ENCODE data around the gene USP3.
"Not testable (repeated sequence)": the region's sequence is repeated elsewhere in the genome, so short reads cannot be mapped to it uniquely, and the experiment has no call there.

Gene USP3

GRCh38 chr15:63615935-63616334 is 111.5 kb downstream of the USP3 start:
- no peak for TF ChIP-seq EZH2 (optimal IDR thresholded peaks at IDR 0.05; ENCODE audit: low read depth, low read length)
- no peak for TF ChIP-seq CTCF (IDR thresholded peaks at IDR 0.05; ENCODE audit: low read length)
- no peak for TF ChIP-seq EZH2phosphoT487 (IDR thresholded peaks at IDR 0.05; ENCODE audit: low read length)
- Histone ChIP-seq H3K4me2 (ENCODE audit: low read depth, low read length) (no peak overlapping the region), H3K27me3 (replicated peaks; ENCODE audit: insufficient read depth, low read length) (no peaks in the 10 kb centered on the region), H4K20me1 (ENCODE audit: insufficient read depth, low read length) (no peaks in the 10 kb centered on the region), H3F3A (ENCODE audit: insufficient read depth, low read length) (peaks cover 1% of the 10 kb centered on the region; the same call in 1 of the 2 replicates), H3K4me1 (ENCODE audit: low read length) (peaks cover under 1% of the 10 kb centered on the region), H3K36me3 (replicated peaks; ENCODE audit: insufficient read depth, low read length) (no peaks in the 10 kb centered on the region; the same call in 1 of the 2 replicates), H3K9ac (ENCODE audit: low read length) (no peak overlapping the region), H3K9me3 (replicated peaks; ENCODE audit: insufficient read depth, low read length) (no peaks in the 10 kb centered on the region), H2AFZ (ENCODE audit: low read length) (no peak overlapping the region), H3K79me2 (ENCODE audit: low read length) (no peaks in the 10 kb centered on the region), H3K4me3 (ENCODE audit: low read length) (no peak overlapping the region), H3K9me2 (replicated peaks; ENCODE audit: insufficient read depth, low read length) (no peaks in the 10 kb centered on the region), H3K27ac (ENCODE audit: low read length) (no peak overlapping the region)
- no peak for DNase-seq

- H4K20me1 ChIP-seq (ENCODE audit: insufficient read depth, low read length); H2AFZ ChIP-seq (ENCODE audit: low read length); H3K9me3 ChIP-seq (replicated peaks; ENCODE audit: insufficient read depth, low read length); H3K9me2 ChIP-seq (replicated peaks; ENCODE audit: insufficient read depth, low read length); H3F3A ChIP-seq (ENCODE audit: insufficient read depth, low read length); H3K9ac ChIP-seq (ENCODE audit: low read length); H3K36me3 ChIP-seq (replicated peaks; ENCODE audit: insufficient read depth, low read length); H3K27me3 ChIP-seq (replicated peaks; ENCODE audit: insufficient read depth, low read length); DNase-seq; H3K4me3 ChIP-seq (ENCODE audit: low read length); H3K4me2 ChIP-seq (ENCODE audit: low read depth, low read length); H3K79me2 ChIP-seq (ENCODE audit: low read length); H3K4me1 ChIP-seq (ENCODE audit: low read length); H3K27ac ChIP-seq (ENCODE audit: low read length): not testable (repeated sequence)
These were observed 112.8 kb downstream of the USP3 start for GRCh38 chr15:63617147-63617546.

- H3K27ac ChIP-seq (ENCODE audit: low read length); H3K9ac ChIP-seq (ENCODE audit: low read length); H2AFZ ChIP-seq (ENCODE audit: low read length); H3K4me2 ChIP-seq (ENCODE audit: low read depth, low read length); H3K4me1 ChIP-seq (ENCODE audit: low read length); H4K20me1 ChIP-seq (ENCODE audit: insufficient read depth, low read length); H3K9me2 ChIP-seq (replicated peaks; ENCODE audit: insufficient read depth, low read length); H3F3A ChIP-seq (ENCODE audit: insufficient read depth, low read length); H3K36me3 ChIP-seq (replicated peaks; ENCODE audit: insufficient read depth, low read length); DNase-seq; H3K9me3 ChIP-seq (replicated peaks; ENCODE audit: insufficient read depth, low read length); H3K4me3 ChIP-seq (ENCODE audit: low read length); H3K27me3 ChIP-seq (replicated peaks; ENCODE audit: insufficient read depth, low read length); H3K79me2 ChIP-seq (ENCODE audit: low read length): not testable (repeated sequence)
These were observed 113.2 kb downstream of the USP3 start for GRCh38 chr15:63617627-63618026.

GRCh38 chr15:63620760-63621159 is 116.4 kb downstream of the USP3 start:
- not testable (repeated sequence) for H4K20me1 ChIP-seq (ENCODE audit: insufficient read depth, low read length); H3K36me3 ChIP-seq (replicated peaks; ENCODE audit: insufficient read depth, low read length); H3K4me2 ChIP-seq (ENCODE audit: low read depth, low read length); H3K9me2 ChIP-seq (replicated peaks; ENCODE audit: insufficient read depth, low read length); H3K9me3 ChIP-seq (replicated peaks; ENCODE audit: insufficient read depth, low read length); H3K9ac ChIP-seq (ENCODE audit: low read length); H3K4me3 ChIP-seq (ENCODE audit: low read length); DNase-seq; H3F3A ChIP-seq (ENCODE audit: insufficient read depth, low read length); H2AFZ ChIP-seq (ENCODE audit: low read length); H3K27ac ChIP-seq (ENCODE audit: low read length); H3K79me2 ChIP-seq (ENCODE audit: low read length); H3K4me1 ChIP-seq (ENCODE audit: low read length); H3K27me3 ChIP-seq (replicated peaks; ENCODE audit: insufficient read depth, low read length)

GRCh38 chr15:63623232-63623969 is 119.0 kb downstream of the USP3 start:
- H3K9ac ChIP-seq (ENCODE audit: low read length): no peak overlapping the region
- H3K27ac ChIP-seq (ENCODE audit: low read length): no peak overlapping the region
- no peaks in the 10 kb centered on the region for H4K20me1 ChIP-seq (ENCODE audit: insufficient read depth, low read length)
- peaks cover 10% of the 10 kb centered on the region; the same call in 1 of the 2 replicates for H3F3A ChIP-seq (ENCODE audit: insufficient read depth, low read length)
- peaks cover 15% of the 10 kb centered on the region for H3K4me1 ChIP-seq (ENCODE audit: low read length)
- no peaks in the 10 kb centered on the region for H3K9me3 ChIP-seq (replicated peaks; ENCODE audit: insufficient read depth, low read length)
- no peak for TF ChIP-seq CTCF (IDR thresholded peaks at IDR 0.05; ENCODE audit: low read length)
- TF ChIP-seq EZH2 (optimal IDR thresholded peaks at IDR 0.05; ENCODE audit: low read depth, low read length): no peak
- no peak for TF ChIP-seq EZH2phosphoT487 (IDR thresholded peaks at IDR 0.05; ENCODE audit: low read length)
- no peak overlapping the region for H2AFZ ChIP-seq (ENCODE audit: low read length)
- no peak for DNase-seq
- H3K4me2 ChIP-seq (ENCODE audit: low read depth, low read length): no peak overlapping the region
- H3K4me3 ChIP-seq (ENCODE audit: low read length): no peak overlapping the region
- no peaks in the 10 kb centered on the region for H3K9me2 ChIP-seq (replicated peaks; ENCODE audit: insufficient read depth, low read length)
- H3K36me3 ChIP-seq (replicated peaks; ENCODE audit: insufficient read depth, low read length): no peaks in the 10 kb centered on the region; the same call in 1 of the 2 replicates
- H3K27me3 ChIP-seq (replicated peaks; ENCODE audit: insufficient read depth, low read length): no peaks in the 10 kb centered on the region
- no peaks in the 10 kb centered on the region for H3K79me2 ChIP-seq (ENCODE audit: low read length)

Data from MM.1S (cell line).